Measurements from ENCODE around the gene CCR7. TPM values are rescaled to one million over a fixed set of nuclear protein-coding genes. Genes with fewer than 3 reads are reported as not detected.

The CCR7 gene
- total and polyA plus RNA-seq, 2 of the 13 experiments (the other 11 are each of a cell fraction or from before 2014, with no cell fraction given) = 0.04 to 0.53 TPM

GRCh38 chr17:40590742-40591141, 25.5 kb upstream of the CCR7 start (continued):
- TF ChIP-seq ZNF318 (CRISPR knock-in tag; IDR thresholded peaks at IDR 0.05) = no peak
- no peak for TF ChIP-seq ZC3H4 (CRISPR knock-in tag; IDR thresholded peaks at IDR 0.05; ENCODE audit: borderline replicate concordance)
- TF ChIP-seq NR2F2 (IDR thresholded peaks at IDR 0.05; ENCODE audit: borderline replicate concordance, low read depth) = no peak
- TF ChIP-seq ZNF24 (IDR thresholded peaks at IDR 0.05) = no peak
- no peak for TF ChIP-seq JARID2 (CRISPR knock-in tag; IDR thresholded peaks at IDR 0.05; ENCODE audit: insufficient replicate concordance)
- TF ChIP-seq SRSF9 (IDR thresholded peaks at IDR 0.05; ENCODE audit: borderline replicate concordance, insufficient read depth, low read depth, low read length, poor library complexity, severe bottlenecking) = no peak
- no peak for TF ChIP-seq ZNF543 (CRISPR knock-in tag; IDR thresholded peaks at IDR 0.05)
- TF ChIP-seq STAT6 (CRISPR knock-in tag; IDR thresholded peaks at IDR 0.05; ENCODE audit: borderline replicate concordance) = no peak
- no peak for TF ChIP-seq ETV5 (CRISPR knock-in tag; IDR thresholded peaks at IDR 0.05; ENCODE audit: borderline replicate concordance)
- TF ChIP-seq YY1 (IDR thresholded peaks at IDR 0.05; ENCODE audit: insufficient read depth, insufficient replicate concordance, low read depth, low read length) = no peak
- TF ChIP-seq HDAC1 (CRISPR knock-in tag; IDR thresholded peaks at IDR 0.05) = no peak
- TF ChIP-seq, protein P1, sequence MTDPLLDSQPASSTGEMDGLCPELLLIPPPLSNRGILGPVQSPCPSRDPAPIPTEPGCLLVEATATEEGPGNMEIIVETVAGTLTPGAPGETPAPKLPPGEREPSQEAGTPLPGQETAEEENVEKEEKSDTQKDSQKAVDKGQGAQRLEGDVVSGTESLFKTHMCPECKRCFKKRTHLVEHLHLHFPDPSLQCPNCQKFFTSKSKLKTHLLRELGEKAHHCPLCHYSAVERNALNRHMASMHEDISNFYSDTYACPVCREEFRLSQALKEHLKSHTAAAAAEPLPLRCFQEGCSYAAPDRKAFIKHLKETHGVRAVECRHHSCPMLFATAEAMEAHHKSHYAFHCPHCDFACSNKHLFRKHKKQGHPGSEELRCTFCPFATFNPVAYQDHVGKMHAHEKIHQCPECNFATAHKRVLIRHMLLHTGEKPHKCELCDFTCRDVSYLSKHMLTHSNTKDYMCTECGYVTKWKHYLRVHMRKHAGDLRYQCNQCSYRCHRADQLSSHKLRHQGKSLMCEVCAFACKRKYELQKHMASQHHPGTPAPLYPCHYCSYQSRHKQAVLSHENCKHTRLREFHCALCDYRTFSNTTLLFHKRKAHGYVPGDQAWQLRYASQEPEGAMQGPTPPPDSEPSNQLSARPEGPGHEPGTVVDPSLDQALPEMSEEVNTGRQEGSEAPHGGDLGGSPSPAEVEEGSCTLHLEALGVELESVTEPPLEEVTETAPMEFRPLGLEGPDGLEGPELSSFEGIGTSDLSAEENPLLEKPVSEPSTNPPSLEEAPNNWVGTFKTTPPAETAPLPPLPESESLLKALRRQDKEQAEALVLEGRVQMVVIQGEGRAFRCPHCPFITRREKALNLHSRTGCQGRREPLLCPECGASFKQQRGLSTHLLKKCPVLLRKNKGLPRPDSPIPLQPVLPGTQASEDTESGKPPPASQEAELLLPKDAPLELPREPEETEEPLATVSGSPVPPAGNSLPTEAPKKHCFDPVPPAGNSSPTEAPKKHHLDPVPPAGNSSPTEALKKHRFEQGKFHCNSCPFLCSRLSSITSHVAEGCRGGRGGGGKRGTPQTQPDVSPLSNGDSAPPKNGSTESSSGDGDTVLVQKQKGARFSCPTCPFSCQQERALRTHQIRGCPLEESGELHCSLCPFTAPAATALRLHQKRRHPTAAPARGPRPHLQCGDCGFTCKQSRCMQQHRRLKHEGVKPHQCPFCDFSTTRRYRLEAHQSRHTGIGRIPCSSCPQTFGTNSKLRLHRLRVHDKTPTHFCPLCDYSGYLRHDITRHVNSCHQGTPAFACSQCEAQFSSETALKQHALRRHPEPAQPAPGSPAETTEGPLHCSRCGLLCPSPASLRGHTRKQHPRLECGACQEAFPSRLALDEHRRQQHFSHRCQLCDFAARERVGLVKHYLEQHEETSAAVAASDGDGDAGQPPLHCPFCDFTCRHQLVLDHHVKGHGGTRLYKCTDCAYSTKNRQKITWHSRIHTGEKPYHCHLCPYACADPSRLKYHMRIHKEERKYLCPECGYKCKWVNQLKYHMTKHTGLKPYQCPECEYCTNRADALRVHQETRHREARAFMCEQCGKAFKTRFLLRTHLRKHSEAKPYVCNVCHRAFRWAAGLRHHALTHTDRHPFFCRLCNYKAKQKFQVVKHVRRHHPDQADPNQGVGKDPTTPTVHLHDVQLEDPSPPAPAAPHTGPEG (CRISPR knock-in tag; IDR thresholded peaks at IDR 0.05) = no peak
